GM12878 (cell line): ENCODE results near the gene IRF2BP1. TPM values are rescaled to one million over a fixed set of nuclear protein-coding genes. Genes with fewer than 3 reads are reported as not detected.

ENCODE experiments used
- HDAC6 ChIP-seq: fragments of 200-600 bp; sonication (generic); IDR thresholded peaks from one replicate; pipeline ENCODE4 v1.8.0; 2017; ENCODE audit warnings: antibody characterized with exemption; ENCODE audit not compliant: unreplicated experiment
- IKZF2 ChIP-seq, 2 experiments: fragments of 450-650 bp; IDR thresholded peaks; 2 replicates each; pipeline ENCODE4 v1.6.1; 2017; ENCODE audit warnings: mild to moderate bottlenecking in 2 of 2, moderate library complexity in 2 of 2
- JUND ChIP-seq: IDR thresholded peaks from 2 replicates; pipeline ENCODE4 v1.6.1; 2012; ENCODE audit warnings: low read depth, mild to moderate bottlenecking, low read length, improper control_type of control experiment, moderate library complexity
- KAT2A ChIP-seq: conservative IDR thresholded peaks from 2 replicates; pipeline ENCODE4 v1.6.1; 2011; ENCODE audit warnings: low read depth, low read length; ENCODE audit not compliant: control insufficient read depth
- MEF2A ChIP-seq: IDR thresholded peaks from 2 replicates; pipeline ENCODE4 v1.6.1; 2011; ENCODE audit warnings: low read depth, mild to moderate bottlenecking, low read length, moderate library complexity; ENCODE audit not compliant: insufficient read depth
- NFYB ChIP-seq: IDR thresholded peaks from 2 replicates; pipeline ENCODE4 v1.6.1; 2011; ENCODE audit warnings: low read depth, mild to moderate bottlenecking, low read length, improper control_type of control experiment, moderate library complexity; ENCODE audit not compliant: insufficient read depth
- PML ChIP-seq: IDR thresholded peaks from 2 replicates; pipeline ENCODE4 v1.6.1; 2012; ENCODE audit warnings: low read length, inconsistent platforms
- SMC3 ChIP-seq: IDR thresholded peaks from 2 replicates; pipeline ENCODE4 v1.6.1; 2011; ENCODE audit warnings: low read length, improper control_type of control experiment, borderline replicate concordance
- TCF12 ChIP-seq: IDR thresholded peaks from 2 replicates; pipeline ENCODE4 v1.6.1; 2011; ENCODE audit warnings: low read depth, mild to moderate bottlenecking, low read length
- YBX1 ChIP-seq: fragments of 450-650 bp; IDR thresholded peaks from 2 replicates; pipeline ENCODE4 v1.6.1; 2016; ENCODE audit warnings: antibody characterized with exemption
- ZBTB11 ChIP-seq: fragments of 450-650 bp; formaldehyde crosslinking; IDR thresholded peaks from 2 replicates; pipeline ENCODE4 v1.5.0; 2022; ENCODE audit warnings: mild to moderate bottlenecking, missing genetic modification characterization
- ZNF24 ChIP-seq: fragments of 450-650 bp; IDR thresholded peaks from 2 replicates; pipeline ENCODE4 v1.6.1; 2017; ENCODE audit warnings: antibody characterized with exemption, mild to moderate bottlenecking
- polyA plus RNA-seq, 11 experiments: library from polyadenylated mRNA; depleted of rRNA in 4 of 11; unstranded in 6 of 11; stranded (reverse) in 5 of 11; fragments of >200 nt; fragmentation: Nextera tagmentation in 4 of 11; fragmentation: Illumina TruSeq in 1 of 11; extraction: Ambion mirVana in 4 of 11; extraction: Trizol in 1 of 11; gene quantifications; 1 replicate in 1 of 11; 2 replicates in 10 of 11; pipeline versions ENCODE4 v1.2.1 to v1.2.3, GENCODE V29; 2011 to 2016; ENCODE audit warnings: inconsistent platforms in 2 of 11, missing spikeins in 2 of 11, low read depth in 1 of 11
- total RNA-seq, 4 experiments: library from RNA; depleted of rRNA in 3 of 4; stranded (reverse); fragments of >200 nt in 3 of 4; fragmentation: Illumina TruSeq in 1 of 4; extraction: Trizol in 1 of 4; gene quantifications; 2 replicates each; pipeline versions ENCODE4 v1.2.1 to v1.2.3, GENCODE V29; 2013 to 2021
- TF ChIP-seq, protein P1 (sequence below): fragments of 450-650 bp; IDR thresholded peaks from 2 replicates; pipeline ENCODE4 v1.6.1; 2016; ENCODE audit warnings: mild to moderate bottlenecking, moderate library complexity, borderline replicate concordance
- TF ChIP-seq, protein P2 (sequence below): fragments of 450-650 bp; IDR thresholded peaks from 2 replicates; pipeline ENCODE4 v1.6.1; 2017; ENCODE audit warnings: antibody characterized with exemption, mild to moderate bottlenecking, moderate library complexity
- TF ChIP-seq, protein P3 (sequence below): fragments of 150-350 bp; IDR thresholded peaks from 2 replicates; pipeline ENCODE4 v1.6.1; 2016; ENCODE audit warnings: low read depth, low read length

The IRF2BP1 gene
- total and polyA plus RNA-seq, 10 of the 15 experiments (the other 5 are each of a cell fraction or from before 2014, with no cell fraction given): 0.31 to 24.4 (median 4.4) TPM

DNA sequence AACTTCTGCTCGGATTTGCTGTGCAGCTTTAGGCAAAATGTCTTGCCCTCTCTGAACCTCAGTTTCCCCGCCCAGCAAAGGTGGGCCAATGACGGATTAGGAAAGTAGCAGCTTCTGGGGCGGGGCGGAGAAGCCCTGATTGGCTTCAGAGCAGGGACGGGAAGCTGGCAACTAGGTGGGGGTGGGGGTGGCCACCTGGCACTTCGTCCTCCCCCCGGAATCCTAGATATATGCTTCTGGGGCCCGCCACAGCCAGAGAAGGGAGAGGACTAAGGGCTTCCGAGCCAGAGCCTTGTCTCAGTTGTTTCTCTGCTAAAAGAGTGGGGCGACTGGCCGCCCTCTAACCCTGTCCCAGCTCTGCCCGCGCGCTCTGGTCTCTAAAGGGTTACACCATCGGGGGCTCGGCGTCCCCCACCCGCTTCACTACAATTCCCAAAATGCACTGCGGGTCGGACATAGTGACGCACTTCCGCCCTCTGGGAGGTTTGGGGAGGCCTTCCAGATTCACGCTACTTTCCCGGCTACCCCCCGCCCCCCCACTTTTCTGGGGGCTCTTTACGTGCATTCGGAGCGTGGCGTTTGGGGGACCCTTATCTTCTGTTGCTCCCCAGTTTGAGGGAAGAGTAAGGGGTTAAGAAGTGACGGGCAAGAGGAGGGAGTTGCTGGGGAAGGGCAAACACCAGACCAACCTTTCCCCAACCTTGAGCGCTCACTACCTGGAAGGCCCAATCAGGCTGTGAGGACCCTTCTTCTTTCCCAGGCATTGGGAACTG, 672 bp upstream of the IRF2BP1 start (continued):
- TF ChIP-seq, protein P1, sequence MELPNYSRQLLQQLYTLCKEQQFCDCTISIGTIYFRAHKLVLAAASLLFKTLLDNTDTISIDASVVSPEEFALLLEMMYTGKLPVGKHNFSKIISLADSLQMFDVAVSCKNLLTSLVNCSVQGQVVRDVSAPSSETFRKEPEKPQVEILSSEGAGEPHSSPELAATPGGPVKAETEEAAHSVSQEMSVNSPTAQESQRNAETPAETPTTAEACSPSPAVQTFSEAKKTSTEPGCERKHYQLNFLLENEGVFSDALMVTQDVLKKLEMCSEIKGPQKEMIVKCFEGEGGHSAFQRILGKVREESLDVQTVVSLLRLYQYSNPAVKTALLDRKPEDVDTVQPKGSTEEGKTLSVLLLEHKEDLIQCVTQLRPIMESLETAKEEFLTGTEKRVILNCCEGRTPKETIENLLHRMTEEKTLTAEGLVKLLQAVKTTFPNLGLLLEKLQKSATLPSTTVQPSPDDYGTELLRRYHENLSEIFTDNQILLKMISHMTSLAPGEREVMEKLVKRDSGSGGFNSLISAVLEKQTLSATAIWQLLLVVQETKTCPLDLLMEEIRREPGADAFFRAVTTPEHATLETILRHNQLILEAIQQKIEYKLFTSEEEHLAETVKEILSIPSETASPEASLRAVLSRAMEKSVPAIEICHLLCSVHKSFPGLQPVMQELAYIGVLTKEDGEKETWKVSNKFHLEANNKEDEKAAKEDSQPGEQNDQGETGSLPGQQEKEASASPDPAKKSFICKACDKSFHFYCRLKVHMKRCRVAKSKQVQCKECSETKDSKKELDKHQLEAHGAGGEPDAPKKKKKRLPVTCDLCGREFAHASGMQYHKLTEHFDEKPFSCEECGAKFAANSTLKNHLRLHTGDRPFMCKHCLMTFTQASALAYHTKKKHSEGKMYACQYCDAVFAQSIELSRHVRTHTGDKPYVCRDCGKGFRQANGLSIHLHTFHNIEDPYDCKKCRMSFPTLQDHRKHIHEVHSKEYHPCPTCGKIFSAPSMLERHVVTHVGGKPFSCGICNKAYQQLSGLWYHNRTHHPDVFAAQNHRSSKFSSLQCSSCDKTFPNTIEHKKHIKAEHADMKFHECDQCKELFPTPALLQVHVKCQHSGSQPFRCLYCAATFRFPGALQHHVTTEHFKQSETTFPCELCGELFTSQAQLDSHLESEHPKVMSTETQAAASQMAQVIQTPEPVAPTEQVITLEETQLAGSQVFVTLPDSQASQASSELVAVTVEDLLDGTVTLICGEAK: peak; percentile 89
- TF ChIP-seq, protein P2, sequence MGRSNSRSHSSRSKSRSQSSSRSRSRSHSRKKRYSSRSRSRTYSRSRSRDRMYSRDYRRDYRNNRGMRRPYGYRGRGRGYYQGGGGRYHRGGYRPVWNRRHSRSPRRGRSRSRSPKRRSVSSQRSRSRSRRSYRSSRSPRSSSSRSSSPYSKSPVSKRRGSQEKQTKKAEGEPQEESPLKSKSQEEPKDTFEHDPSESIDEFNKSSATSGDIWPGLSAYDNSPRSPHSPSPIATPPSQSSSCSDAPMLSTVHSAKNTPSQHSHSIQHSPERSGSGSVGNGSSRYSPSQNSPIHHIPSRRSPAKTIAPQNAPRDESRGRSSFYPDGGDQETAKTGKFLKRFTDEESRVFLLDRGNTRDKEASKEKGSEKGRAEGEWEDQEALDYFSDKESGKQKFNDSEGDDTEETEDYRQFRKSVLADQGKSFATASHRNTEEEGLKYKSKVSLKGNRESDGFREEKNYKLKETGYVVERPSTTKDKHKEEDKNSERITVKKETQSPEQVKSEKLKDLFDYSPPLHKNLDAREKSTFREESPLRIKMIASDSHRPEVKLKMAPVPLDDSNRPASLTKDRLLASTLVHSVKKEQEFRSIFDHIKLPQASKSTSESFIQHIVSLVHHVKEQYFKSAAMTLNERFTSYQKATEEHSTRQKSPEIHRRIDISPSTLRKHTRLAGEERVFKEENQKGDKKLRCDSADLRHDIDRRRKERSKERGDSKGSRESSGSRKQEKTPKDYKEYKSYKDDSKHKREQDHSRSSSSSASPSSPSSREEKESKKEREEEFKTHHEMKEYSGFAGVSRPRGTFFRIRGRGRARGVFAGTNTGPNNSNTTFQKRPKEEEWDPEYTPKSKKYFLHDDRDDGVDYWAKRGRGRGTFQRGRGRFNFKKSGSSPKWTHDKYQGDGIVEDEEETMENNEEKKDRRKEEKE: peak; percentile 45; the same call in 1 of the 2 replicates
- TF ChIP-seq, protein P3, sequence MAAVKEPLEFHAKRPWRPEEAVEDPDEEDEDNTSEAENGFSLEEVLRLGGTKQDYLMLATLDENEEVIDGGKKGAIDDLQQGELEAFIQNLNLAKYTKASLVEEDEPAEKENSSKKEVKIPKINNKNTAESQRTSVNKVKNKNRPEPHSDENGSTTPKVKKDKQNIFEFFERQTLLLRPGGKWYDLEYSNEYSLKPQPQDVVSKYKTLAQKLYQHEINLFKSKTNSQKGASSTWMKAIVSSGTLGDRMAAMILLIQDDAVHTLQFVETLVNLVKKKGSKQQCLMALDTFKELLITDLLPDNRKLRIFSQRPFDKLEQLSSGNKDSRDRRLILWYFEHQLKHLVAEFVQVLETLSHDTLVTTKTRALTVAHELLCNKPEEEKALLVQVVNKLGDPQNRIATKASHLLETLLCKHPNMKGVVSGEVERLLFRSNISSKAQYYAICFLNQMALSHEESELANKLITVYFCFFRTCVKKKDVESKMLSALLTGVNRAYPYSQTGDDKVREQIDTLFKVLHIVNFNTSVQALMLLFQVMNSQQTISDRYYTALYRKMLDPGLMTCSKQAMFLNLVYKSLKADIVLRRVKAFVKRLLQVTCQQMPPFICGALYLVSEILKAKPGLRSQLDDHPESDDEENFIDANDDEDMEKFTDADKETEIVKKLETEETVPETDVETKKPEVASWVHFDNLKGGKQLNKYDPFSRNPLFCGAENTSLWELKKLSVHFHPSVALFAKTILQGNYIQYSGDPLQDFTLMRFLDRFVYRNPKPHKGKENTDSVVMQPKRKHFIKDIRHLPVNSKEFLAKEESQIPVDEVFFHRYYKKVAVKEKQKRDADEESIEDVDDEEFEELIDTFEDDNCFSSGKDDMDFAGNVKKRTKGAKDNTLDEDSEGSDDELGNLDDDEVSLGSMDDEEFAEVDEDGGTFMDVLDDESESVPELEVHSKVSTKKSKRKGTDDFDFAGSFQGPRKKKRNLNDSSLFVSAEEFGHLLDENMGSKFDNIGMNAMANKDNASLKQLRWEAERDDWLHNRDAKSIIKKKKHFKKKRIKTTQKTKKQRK: no peak
- TF ChIP-seq IKZF2 (IDR thresholded peaks at IDR 0.05): peak in 1 of 2 experiments; percentile 35; a peak in 2 of 4 replicates
- 0 out of 2 replicates have a peak, but pooled peaks have one; percentile 20 for TF ChIP-seq ZBTB11 (CRISPR knock-in tag)
- no peak for TF ChIP-seq SMC3
- TF ChIP-seq ZNF24: no peak
- TF ChIP-seq YBX1: no peak
- peak; percentile 30; the same call in 1 of the 2 replicates for TF ChIP-seq PML
- peak; percentile 72; the same call in 1 of the 2 replicates for TF ChIP-seq NFYB
- no peak for TF ChIP-seq KAT2A
- no peak; the same call in 1 of the 2 replicates for TF ChIP-seq JUND
- TF ChIP-seq TCF12: 0 out of 2 replicates have a peak, but pooled peaks have one; percentile 4
- no peak for TF ChIP-seq HDAC6
- TF ChIP-seq MEF2A: no peak
